Pons (tissue), 1 donor: ENCODE results near the gene C6orf118.

Experiments used
- DNase-seq: peaks from one replicate; pipeline ENCODE4 v3.0.0-alpha.2; 2016; ENCODE audit warnings: low spot score

C6orf118 gene

DNA sequence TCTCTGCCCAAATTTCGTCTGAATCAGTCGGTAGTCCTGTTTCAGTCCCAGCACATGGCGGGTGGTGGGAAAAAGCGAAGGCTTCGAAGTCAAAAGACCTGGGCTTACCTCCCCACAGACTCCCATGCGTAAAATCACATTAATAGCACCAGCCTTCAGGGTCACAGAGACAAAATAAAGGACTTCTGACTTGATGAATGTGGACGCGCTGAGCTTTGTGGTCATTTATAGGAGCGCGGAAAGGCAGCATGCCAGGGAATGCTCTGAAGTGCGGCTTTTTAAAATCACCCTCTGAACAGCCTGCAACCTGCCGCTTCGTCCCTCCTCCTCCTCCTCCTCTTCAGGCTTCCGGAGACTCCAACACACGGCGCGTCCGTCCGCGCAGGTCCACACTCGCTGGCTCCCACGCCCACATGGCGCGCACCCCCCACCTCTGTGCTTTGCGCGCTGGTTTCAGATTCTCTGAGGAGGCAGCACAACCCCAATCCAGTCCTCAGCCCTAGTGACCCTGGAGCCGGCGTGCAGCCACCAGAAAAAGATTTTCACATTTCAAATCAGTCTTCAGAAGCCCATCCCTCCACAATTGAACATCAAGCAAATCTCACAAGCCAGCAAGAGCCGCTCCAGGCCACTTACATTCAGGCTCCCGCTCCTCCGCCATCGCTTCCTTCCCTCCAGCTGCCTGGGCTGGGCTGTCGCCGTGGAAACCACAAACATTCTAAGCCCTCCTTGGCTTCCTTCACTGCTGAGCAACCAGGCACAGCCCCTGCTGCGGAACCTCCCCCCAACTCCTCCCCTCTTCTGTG lies at the start of gene C6orf118:
Gene C6orf118, minus strand, starts transcription at position 680 of the 806 bp plus-strand sequence. Its CDS starts 19 bp downstream, at position 661.
- DNase-seq, result no peak

DNA sequence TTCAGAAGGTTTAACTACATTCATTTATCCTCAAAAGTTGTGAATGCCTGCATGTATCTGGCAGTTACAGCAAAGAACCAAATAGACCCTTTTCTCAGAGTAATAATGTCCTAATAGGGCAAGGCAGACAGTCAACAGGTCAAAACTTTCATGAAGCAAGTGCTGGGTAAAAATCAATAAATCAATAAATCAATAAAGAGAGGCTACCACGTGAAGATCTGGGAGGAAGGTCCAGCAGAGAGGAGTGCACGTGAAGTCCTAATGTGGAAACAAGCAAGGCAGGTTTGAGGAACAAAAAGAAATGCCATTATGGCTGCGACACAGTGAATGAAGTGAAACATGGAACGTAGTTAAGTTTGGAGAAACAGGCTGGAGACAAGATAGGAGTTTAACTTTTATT lies 36.3 kb upstream of the C6orf118 start:
- DNase-seq, result no peak

DNA sequence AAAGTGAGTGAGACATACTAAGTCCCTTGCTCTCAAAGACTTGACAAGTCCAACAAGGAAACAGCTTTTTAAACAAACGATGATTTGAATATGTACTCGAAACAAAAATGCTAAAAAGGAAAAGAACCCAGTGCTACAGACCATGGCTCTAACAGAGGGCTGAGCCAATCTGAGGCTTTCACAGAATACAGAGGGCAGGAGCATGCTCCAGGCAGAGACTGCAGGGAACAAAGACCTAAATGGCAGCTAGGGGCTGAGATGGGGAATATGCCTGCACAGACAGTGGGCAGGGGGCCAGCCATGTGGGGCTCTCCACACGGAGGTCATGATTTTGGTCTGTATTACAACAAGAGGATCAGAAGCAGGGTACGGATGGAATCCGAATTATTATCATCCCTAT lies 31.1 kb upstream of the C6orf118 start:
- DNase-seq, result no peak

DNA sequence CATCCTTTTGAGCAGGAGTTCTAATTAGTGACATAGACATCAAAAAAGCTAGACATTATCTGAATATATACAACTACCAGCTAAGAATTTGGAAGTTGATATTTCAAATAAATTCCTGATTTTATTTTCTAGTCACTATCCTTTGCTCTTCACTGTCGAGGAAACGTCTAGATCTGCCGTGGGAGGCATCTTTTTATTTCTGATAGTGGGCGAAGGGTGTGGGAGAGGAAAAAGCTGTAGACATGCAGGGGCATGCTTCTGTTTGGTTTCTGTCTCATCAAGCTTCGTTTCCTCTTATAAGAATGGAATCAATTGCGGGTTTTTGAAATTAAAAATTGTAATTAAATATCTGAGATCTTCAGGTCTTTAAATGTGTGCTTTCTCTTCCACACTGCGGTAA lies 16.2 kb upstream of the C6orf118 start:
- DNase-seq, result no peak

DNA sequence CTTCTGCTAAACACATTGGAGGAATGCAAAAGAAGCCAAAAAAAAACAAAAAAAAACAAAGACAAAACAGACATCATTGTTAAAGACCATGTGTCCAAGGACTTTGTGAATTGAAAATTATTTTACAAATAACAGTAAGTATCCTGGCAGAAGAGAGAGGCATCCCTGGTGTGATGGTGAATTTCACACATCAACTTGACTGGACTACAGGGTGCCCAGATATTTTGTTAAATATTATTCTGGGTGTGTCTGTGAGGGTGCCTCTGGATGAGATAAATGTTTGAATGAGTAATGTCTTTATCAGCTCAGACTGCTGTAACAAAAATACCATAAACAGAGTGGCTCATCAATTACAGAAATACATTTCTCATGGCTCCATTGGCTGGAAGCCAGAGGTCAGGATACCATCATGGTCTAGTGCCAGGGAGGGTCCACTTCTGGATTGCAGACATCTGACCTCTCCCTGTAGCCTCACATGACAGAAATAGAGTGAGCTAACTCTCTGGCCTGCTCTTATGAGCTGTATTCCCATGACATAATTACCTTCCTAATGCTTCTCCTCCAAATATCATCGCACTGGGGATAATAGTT lies 12.2 kb upstream of the C6orf118 start:
- no peak for DNase-seq

GRCh38 chr6:165321150-165321549 lies 11.7 kb upstream of the C6orf118 start:
- DNase-seq, result no peak

GRCh38 chr6:165317723-165318122 lies 8.3 kb upstream of the C6orf118 start:
- no peak for DNase-seq

GRCh38 chr6:165306955-165307354 lies 2.5 kb downstream of the C6orf118 start:
- DNase-seq, result no peak

DNA sequence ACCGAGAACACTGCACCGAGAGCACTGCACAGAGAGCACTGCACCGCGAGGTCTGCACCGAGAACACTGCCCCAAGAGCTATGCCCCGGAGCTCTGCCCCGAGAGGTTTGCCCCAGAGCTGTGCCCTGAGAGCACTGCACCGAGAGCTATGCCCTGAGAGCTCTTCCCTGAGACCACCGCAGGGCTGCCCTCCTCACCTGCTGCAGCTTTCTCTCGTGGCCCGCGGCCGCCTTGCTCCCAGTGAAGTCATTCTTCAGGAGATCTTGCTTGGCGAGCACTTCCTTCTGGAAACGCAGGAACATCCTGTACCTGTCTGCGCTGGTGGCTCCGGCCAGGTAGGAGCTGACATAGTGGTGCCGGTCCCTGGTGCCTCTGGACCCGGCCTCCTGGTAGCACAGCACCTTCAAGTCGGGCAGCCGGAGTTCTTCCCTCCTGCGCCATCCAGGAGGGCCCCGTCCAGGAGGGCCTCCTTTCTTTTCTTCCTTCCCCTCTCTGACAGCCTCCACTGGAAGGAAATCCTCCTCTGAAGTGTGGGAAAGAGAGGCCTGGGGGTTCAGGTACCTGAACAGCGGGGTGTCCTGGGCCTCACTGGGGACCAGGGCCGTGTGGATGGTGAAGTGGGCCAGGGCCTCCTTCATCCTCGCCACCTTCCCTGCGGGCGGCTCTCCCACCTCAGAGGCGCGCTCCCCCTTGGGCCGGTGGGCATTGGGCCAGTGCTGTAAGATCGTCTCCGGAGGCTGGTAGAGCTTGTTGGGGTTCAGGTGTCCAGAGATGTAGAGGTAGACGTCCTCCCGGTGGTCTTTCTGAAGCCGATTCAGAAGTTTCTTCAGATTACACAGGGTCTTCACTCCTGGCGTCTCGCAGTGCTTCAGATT lies 7.8 kb downstream of the C6orf118 start:
- DNase-seq, result no peak

- no peak for DNase-seq
These were observed 8.9 kb downstream of the C6orf118 start for GRCh38 chr6:165300422-165300936.

- DNase-seq, result peak; percentile 10
These were observed 10.5 kb downstream of the C6orf118 start for GRCh38 chr6:165298875-165299274.

GRCh38 chr6:165298402-165298801 lies 11.0 kb downstream of the C6orf118 start:
- DNase-seq, result no peak

- DNase-seq, result no peak
These were observed 16.7 kb downstream of the C6orf118 start for GRCh38 chr6:165292657-165293056.

GRCh38 chr6:165274611-165275010 lies 34.8 kb downstream of the C6orf118 start:
- DNase-seq, result no peak

DNA sequence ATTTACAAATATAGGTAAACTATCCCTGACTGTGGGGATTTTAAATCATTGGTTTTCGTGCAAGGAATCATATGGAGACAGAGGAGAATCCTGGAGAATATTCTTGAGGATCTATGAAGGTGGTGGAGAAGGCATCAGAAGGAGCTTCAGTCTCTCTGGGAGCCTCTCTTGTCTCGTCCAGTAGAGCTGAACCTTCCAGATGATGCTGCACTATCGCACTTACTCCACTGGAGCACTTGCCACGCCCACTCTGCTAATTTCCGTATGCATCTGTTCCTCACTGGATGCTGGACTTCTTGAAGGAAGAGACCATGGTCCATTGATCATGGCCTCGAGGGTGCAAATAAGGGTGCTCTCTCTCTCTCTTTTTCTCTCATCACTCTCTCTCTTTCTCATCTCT lies 36.8 kb downstream of the C6orf118 start:
- no peak for DNase-seq

DNA sequence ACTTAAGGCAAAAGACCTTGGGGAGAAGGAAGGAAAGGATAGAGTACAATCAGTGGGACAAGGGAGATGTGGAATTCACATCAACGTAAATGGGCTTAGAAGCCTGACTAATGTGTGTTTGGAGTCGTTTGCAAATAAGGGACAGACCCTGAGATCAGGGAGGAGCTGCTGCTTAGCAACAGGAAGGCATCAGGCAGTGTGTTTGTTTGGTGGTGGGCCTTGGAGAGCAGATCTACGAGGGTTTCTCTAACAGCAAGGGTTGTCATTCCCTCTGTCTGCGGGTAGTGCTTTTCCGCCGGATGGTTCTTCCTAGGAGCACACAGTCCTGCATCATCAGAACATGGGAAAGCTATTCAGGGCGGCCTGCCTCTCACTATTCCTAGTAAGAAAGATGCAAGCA lies 40.4 kb downstream of the C6orf118 start:
- no peak for DNase-seq

- DNase-seq, result no peak
These were observed 42.8 kb downstream of the C6orf118 start for GRCh38 chr6:165266621-165267020.

- DNase-seq, result no peak
These were observed 43.2 kb downstream of the C6orf118 start for GRCh38 chr6:165266191-165266590.

- DNase-seq, result no peak
These were observed 48.9 kb downstream of the C6orf118 start for GRCh38 chr6:165260462-165260861.

GRCh38 chr6:165249808-165250207 lies 59.6 kb downstream of the C6orf118 start:
- no peak for DNase-seq

GRCh38 chr6:165245701-165246100 lies 63.7 kb downstream of the C6orf118 start:
- no peak for DNase-seq

DNA sequence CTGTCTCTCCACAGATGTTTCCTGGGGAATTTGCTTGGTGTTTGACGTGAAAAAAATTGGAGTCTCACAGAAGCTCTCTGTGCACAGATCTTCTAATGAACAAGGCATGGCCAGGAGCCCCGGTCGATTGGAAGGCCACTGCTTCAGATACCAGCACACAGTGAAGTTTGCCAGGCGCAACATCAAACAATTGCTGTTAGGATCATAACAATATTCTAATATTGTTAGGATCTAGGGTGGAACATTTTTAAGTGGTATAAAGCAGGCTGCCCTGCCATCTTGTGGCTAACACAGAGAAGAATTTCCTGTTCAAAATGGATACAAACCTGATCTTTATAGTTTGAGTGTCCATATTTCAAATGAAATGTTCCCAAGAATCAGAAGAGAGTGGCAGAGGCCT lies 64.1 kb downstream of the C6orf118 start:
- DNase-seq, result peak; percentile 66
